GM08714 (cell line): ENCODE data around the gene NUP62CL.

Experiments used
- H3K4me3 ChIP-seq: fragments of 200-500 bp; sonication (Bioruptor generic); 2 replicates; pipeline ENCODE4 v1.5.1; 2014; ENCODE audit warnings: mild to moderate bottlenecking, low read length, inconsistent platforms
- ZNF274 ChIP-seq: IDR thresholded peaks from 2 replicates; pipeline ENCODE4 v1.6.1; 2012; ENCODE audit warnings: mild to moderate bottlenecking, low read depth, low read length

NUP62CL gene

DNA sequence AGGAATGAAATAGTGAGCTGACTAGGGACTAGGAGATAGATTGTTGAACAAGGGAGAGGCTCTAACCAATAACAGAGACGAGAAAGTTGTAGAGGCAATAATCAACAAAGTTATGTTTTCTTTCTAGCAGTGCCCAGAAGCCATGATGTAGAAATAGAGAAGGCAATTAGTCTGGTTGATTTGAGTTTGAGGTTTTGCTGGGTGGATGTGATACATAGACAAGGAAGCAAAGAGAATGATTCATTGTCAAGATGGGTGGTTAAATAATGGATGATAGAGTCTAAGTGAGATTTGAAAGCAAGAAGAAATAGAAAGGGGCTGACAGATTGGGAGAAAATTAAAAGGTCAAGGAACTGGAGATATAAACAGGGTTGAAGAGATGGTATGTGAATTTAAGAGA, 98.8 kb downstream of the NUP62CL start:
- H3K4me3 ChIP-seq, result no peak overlapping the region
- TF ChIP-seq ZNF274, result no peak

DNA sequence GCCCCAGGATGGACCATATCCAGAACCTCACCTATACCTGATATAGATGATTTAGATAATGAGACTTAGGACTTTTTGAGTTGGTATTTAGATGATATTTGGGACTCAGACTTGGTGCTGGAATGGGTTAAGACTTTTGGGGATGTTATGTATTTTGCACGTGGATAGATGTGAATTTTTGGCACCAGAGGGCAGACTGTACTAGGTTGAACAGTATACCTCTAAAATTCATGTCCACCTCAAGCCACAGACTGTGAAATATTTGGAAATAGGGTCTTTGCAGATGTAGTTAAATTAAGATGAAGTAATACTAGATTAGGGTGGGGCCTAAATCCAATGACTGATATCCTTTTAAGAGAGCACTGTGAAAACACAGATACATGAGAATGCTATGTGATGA, 103.3 kb downstream of the NUP62CL start:
- H3K4me3 ChIP-seq, result no peak overlapping the region
- no peak for TF ChIP-seq ZNF274

DNA sequence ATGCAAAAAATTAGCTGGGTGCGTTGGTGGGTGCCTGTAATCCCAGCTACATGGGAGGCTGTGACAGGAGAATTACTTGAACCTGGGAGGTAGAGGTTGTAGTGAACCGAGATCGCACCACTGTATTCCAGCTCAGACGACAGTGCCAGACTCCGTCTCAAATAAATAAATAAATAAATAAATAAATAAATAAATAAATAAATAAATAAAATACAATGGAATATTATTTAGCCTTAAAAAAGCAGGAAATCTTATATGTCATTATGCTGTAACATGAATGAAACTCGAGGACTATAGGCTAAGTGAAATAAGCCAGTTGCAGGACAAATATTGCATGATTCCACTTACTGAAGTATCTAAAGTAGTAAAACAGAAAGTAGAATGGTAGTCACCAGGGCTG, 130.1 kb downstream of the NUP62CL start:
- no peak for TF ChIP-seq ZNF274
- H3K4me3 ChIP-seq, result no peak overlapping the region
